Measurements from ENCODE around the gene METTL22. TPM values are rescaled to one million over a fixed set of nuclear protein-coding genes. Genes with fewer than 3 reads are reported as not detected.
A peak's percentile ranks its signal among the peaks of the same experiment; 100 is the strongest.

Gene METTL22
- total and polyA plus RNA-seq, 2 donors from 2014 or later, result 12.0 to 26.2 TPM

DNA sequence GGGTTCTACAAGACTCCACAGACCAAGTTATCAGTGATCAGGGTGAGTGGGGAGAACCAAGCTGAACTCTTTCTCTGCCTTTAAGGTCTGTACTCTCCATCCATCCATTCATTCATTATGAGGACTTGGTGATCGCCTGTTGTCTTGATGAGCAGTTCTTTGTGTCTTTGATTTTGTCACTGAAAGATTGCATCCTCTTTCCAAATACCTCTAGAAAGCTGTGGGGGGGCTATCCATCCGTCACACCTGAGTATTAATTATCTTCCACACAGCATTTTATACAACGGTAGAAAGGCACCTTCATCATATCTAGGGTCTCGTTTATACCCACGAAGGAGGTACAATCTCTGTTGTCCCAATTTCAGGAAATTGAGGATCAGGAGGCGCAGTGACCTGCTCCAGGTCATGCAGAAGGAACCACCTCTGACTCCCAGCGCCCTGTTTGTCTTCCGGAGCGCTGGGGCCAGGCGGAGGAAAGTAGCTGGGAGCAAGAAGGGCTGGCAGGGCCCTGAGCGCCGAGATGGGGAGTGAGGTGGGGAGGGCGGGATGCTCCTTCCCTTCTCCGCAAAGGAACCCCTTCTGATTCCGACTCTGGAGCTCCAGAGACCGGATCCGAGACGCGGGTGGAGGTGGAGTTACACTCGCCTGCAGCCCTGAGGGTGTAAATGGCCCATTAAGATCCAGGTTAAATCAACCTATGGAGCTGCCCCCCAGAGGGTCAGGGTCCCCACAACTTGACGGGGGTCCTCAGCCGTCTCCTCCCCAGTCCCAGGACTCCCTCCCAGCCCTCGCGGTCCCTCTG lies 52.3 kb downstream of the METTL22 start:
- Histone ChIP-seq H3K4me3 (ENCODE audit: low read length in 3 of 3) (peak overlapping the region; percentile 68 to 91 (median 76)), H3K9me3 (ENCODE audit: control insufficient read depth in 2 of 3, insufficient read depth in 1 of 3, low read length in 3 of 3) (no peaks in the 10 kb centered on the region), H3K9ac (ENCODE audit: low read length in 3 of 3) (peak overlapping the region in 2 of 3 donors; percentile 33 to 67), H3K36me3 (ENCODE audit: control insufficient read depth in 2 of 3, insufficient read depth in 3 of 3, low read length in 3 of 3) (no peaks in the 10 kb centered on the region), H3K4me1 (ENCODE audit: control insufficient read depth in 2 of 3, insufficient read depth in 2 of 3, low read depth in 1 of 3, low read length in 3 of 3) (peaks cover 0 to 15% (median 10%) of the 10 kb centered on the region in 3 donors), H3K27ac (ENCODE audit: low read depth in 2 of 2, low read length in 2 of 2) (no peak overlapping the region), H3K27me3 (ENCODE audit: control insufficient read depth, insufficient read depth, low read length) (no peaks in the 10 kb centered on the region)
- DNase-seq (no peak), FAIRE-seq (no peak)
- intact Hi-C loops (cut with DNase I), result no loop called here
- TF ChIP-seq, protein P1, sequence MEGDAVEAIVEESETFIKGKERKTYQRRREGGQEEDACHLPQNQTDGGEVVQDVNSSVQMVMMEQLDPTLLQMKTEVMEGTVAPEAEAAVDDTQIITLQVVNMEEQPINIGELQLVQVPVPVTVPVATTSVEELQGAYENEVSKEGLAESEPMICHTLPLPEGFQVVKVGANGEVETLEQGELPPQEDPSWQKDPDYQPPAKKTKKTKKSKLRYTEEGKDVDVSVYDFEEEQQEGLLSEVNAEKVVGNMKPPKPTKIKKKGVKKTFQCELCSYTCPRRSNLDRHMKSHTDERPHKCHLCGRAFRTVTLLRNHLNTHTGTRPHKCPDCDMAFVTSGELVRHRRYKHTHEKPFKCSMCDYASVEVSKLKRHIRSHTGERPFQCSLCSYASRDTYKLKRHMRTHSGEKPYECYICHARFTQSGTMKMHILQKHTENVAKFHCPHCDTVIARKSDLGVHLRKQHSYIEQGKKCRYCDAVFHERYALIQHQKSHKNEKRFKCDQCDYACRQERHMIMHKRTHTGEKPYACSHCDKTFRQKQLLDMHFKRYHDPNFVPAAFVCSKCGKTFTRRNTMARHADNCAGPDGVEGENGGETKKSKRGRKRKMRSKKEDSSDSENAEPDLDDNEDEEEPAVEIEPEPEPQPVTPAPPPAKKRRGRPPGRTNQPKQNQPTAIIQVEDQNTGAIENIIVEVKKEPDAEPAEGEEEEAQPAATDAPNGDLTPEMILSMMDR (IDR thresholded peaks at IDR 0.05; ENCODE audit: borderline replicate concordance, extremely low read depth, insufficient read depth), result no peak

DNA sequence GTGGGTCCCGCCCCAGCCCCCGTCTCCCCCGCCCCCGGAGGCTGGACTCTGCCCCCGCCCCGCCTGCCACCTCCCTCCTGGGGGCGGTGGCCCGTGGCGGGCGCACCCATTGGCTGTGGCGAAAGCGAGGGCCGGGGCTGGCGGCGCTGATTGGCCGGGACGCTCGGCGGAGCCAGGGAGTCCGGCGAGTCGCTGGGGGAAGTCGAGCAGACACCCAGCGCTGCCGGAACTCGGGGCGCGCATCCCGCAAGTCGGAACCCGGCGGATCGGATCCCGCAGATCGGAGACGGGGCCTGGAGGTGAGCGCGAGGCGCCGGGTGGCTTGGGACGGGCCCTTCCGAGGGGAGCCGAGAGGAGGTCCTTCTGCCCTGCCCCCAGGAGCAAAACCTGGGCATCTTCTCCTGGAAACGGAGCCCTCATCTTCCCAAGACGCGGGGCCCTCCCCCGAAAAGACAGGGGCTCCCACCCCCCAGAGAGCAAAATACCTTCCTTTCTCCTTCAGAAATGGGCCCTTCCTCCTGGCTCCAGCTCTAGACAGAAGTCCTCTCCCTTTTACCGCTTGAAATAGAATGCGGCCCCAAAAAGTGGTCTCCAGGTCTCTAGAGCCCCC lies 53.0 kb downstream of the METTL22 start, which contains the start of gene ABAT:
ABAT (plus strand) TSS at position 205 of the 610 bp plus-strand sequence. CDS start 61,123 bp downstream, outside the sequence.
- no peaks in the 10 kb centered on the region for H3K36me3 ChIP-seq (ENCODE audit: control insufficient read depth in 2 of 3, insufficient read depth in 3 of 3, low read length in 3 of 3)
- peak within 1 kb of the TSS; percentile 68 to 91 (median 81) for H3K4me3 ChIP-seq (ENCODE audit: low read length in 3 of 3)
- peak within 1 kb of the TSS; percentile 20 to 67 (median 48) for H3K9ac ChIP-seq (ENCODE audit: low read length in 3 of 3)
- H3K9me3 ChIP-seq (ENCODE audit: control insufficient read depth in 2 of 3, insufficient read depth in 1 of 3, low read length in 3 of 3), result no peaks in the 10 kb centered on the region
- no peak within 1 kb of the TSS for H3K27ac ChIP-seq (ENCODE audit: low read depth in 2 of 2, low read length in 2 of 2)
- peak; percentile 91 to 96 (median 94) for DNase-seq
- peaks cover 0 to 15% (median 10%) of the 10 kb centered on the region in 3 donors for H3K4me1 ChIP-seq (ENCODE audit: control insufficient read depth in 2 of 3, insufficient read depth in 2 of 3, low read depth in 1 of 3, low read length in 3 of 3)
- no peak for FAIRE-seq
- H3K27me3 ChIP-seq (ENCODE audit: control insufficient read depth, insufficient read depth, low read length), result no peaks in the 10 kb centered on the region
- intact Hi-C loops (cut with DNase I), result no loop called here
- TF ChIP-seq, protein P1 (IDR thresholded peaks at IDR 0.05; ENCODE audit: borderline replicate concordance, extremely low read depth, insufficient read depth), result no peak

DNA sequence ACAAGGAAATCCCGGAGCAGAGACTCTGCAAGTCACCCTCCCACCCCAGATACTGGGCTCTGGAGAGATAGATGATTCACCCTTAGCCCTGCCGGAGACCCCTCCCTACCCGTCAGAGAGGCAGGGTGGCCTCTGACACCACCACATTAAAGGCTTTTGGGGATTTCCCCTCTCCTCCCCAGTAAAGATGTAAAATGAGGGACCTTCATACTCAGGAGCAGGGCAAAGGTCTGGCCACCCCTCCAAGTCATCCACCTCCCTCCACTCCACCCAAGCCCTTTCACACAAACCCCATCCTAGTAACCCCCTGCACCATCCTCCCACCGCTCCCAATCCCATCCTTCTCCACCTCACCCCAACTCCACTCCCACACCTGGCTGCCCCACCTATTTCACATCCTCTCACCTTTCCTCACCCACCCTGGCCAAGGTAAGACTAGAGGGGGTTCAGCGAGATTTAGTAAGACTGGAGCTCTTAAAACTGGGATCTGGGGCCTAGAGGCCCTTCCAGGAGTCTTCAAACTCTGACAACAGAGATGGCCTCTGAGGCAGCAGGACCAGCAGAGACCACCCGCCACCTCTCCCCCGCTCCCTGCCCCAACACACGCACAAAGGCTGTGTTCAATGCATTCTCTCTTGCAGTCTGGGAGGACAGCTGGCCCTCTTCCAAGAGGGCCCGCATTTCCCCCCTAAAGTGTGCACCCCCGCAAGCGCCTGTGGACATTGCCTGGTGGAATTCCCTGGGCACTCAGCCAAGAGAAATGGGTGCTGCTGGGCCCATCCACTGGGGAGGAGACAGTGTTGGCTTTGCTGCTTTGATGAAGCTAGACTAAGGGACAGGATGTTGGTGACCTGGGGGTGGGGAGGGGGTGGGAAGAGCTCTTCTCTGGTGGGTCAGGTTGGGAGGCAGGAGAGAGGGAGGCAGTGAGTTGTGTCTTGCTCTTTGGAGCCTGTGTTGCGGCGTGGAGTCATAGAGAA lies 54.0 kb downstream of the METTL22 start:
- TF ChIP-seq, protein P1 (IDR thresholded peaks at IDR 0.05; ENCODE audit: borderline replicate concordance, extremely low read depth, insufficient read depth), result no peak
- Histone ChIP-seq H3K4me3 (ENCODE audit: low read length in 3 of 3) (peak overlapping the region; percentile 47 to 91 (median 81)), H3K27ac (ENCODE audit: low read depth in 2 of 2, low read length in 2 of 2) (no peak overlapping the region)

More for the DNA sequence above, 54.0 kb downstream of the METTL22 start:
- no peaks in the 10 kb centered on the region for H3K9me3 ChIP-seq (ENCODE audit: control insufficient read depth in 2 of 3, insufficient read depth in 1 of 3, low read length in 3 of 3)
- intact Hi-C loops (cut with DNase I), result no loop called here
- peak in 4 of 5 donors; percentile 21 to 67 (median 36) for DNase-seq
- H3K4me1 ChIP-seq (ENCODE audit: control insufficient read depth in 2 of 3, insufficient read depth in 2 of 3, low read depth in 1 of 3, low read length in 3 of 3), result peaks cover 0 to 15% (median 10%) of the 10 kb centered on the region in 3 donors
- H3K36me3 ChIP-seq (ENCODE audit: control insufficient read depth in 2 of 3, insufficient read depth in 3 of 3, low read length in 3 of 3), result no peaks in the 10 kb centered on the region
- no peak for FAIRE-seq
- no peaks in the 10 kb centered on the region for H3K27me3 ChIP-seq (ENCODE audit: control insufficient read depth, insufficient read depth, low read length)
- H3K9ac ChIP-seq (ENCODE audit: low read length in 3 of 3), result peak overlapping the region in 1 of 3 donors; percentile 61
